Measurements from ENCODE around the gene MAGI2.

GRCh38 chr7:79300573-79300972 lies 152.9 kb downstream of the MAGI2 start:
- TF ChIP-seq, protein P1, sequence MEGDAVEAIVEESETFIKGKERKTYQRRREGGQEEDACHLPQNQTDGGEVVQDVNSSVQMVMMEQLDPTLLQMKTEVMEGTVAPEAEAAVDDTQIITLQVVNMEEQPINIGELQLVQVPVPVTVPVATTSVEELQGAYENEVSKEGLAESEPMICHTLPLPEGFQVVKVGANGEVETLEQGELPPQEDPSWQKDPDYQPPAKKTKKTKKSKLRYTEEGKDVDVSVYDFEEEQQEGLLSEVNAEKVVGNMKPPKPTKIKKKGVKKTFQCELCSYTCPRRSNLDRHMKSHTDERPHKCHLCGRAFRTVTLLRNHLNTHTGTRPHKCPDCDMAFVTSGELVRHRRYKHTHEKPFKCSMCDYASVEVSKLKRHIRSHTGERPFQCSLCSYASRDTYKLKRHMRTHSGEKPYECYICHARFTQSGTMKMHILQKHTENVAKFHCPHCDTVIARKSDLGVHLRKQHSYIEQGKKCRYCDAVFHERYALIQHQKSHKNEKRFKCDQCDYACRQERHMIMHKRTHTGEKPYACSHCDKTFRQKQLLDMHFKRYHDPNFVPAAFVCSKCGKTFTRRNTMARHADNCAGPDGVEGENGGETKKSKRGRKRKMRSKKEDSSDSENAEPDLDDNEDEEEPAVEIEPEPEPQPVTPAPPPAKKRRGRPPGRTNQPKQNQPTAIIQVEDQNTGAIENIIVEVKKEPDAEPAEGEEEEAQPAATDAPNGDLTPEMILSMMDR (IDR thresholded peaks at IDR 0.05): no peak
- TF ChIP-seq POLR2A (IDR thresholded peaks at IDR 0.05): no peak
